Fibroblast of mammary gland (primary cell): ENCODE results near the gene CC2D1A.
A peak's percentile ranks its signal among the peaks of the same experiment; 100 is the strongest.
"Not testable (repeated sequence)": the region's sequence is repeated elsewhere in the genome, so short reads cannot be mapped to it uniquely, and the experiment has no call there.

Source experiments
- DNase-seq: peaks from one replicate; pipeline ENCODE4 v3.0.0-alpha.2; 2010; ENCODE audit warnings: low read depth
- H3K4me3 ChIP-seq: 2 replicates; pipeline ENCODE4 v1.5.1; 2011; ENCODE audit warnings: low read depth, mild to moderate bottlenecking, low read length, moderate library complexity; ENCODE audit not compliant: control insufficient read depth
- CTCF ChIP-seq: conservative IDR thresholded peaks from 2 replicates; pipeline ENCODE4 v1.5.1; 2011; ENCODE audit warnings: low read depth, low read length, inconsistent platforms; ENCODE audit not compliant: control insufficient read depth, insufficient read depth

The CC2D1A gene

GRCh38 chr19:13917888-13918406 is 11.9 kb downstream of the CC2D1A start:
- DNase-seq: no peak
- TF ChIP-seq CTCF: no peak
- H3K4me3 ChIP-seq: no peak overlapping the region

- no peak for TF ChIP-seq CTCF
- no peak overlapping the region for H3K4me3 ChIP-seq
- DNase-seq: no peak
Measured at GRCh38 chr19:13918726-13919411, 12.9 kb downstream of the CC2D1A start.

- TF ChIP-seq CTCF: no peak
- no peak overlapping the region for H3K4me3 ChIP-seq
- DNase-seq: no peak
Measured at GRCh38 chr19:13920524-13920923, 14.5 kb downstream of the CC2D1A start.

- no peak for TF ChIP-seq CTCF
- no peak overlapping the region for H3K4me3 ChIP-seq
- peak; percentile 64 for DNase-seq
Measured at GRCh38 chr19:13920940-13921747, 15.1 kb downstream of the CC2D1A start.

GRCh38 chr19:13922118-13922517 is 16.1 kb downstream of the CC2D1A start:
- not testable (repeated sequence) for H3K4me3 ChIP-seq, DNase-seq

GRCh38 chr19:13923194-13923987 is 17.4 kb downstream of the CC2D1A start:
- no peak overlapping the region for H3K4me3 ChIP-seq
- DNase-seq: no peak
- TF ChIP-seq CTCF: no peak
